D721Med (cell line): ENCODE data around the gene TTLL6.

Experiments
- DNase-seq: peaks from one replicate; pipeline ENCODE4 v3.0.0; 2011; ENCODE audit warnings: low spot score; ENCODE audit not compliant: insufficient read length
- FAIRE-seq: peaks from 2 replicates; lab custom pipeline; 2011; peaks lifted over from hg19 to GRCh38; lab: Jason Lieb, UNC
- CTCF ChIP-seq: IDR thresholded peaks from 2 replicates; pipeline ENCODE4 v1.5.1; 2012; ENCODE audit warnings: mild to moderate bottlenecking, control low read depth; ENCODE audit not compliant: insufficient read depth; ENCODE audit errors: missing control alignments

TTLL6 gene

GRCh38 chr17:48715496-48716399, 101.3 kb downstream of the TTLL6 start:
- FAIRE-seq (no peak), DNase-seq (no peak)
- TF ChIP-seq CTCF: no peak
